Caco-2 (cell line): ENCODE results near the gene TAS1R3. TPM values are rescaled to one million over a fixed set of nuclear protein-coding genes. Genes with fewer than 3 reads are reported as not detected.

ENCODE experiments used
- BruUV-seq: library from RNA; stranded (reverse); fragments of 400-500 nt; replicated peaks from 2 replicates; lab custom pipeline; 2021; lab: Mats Ljungman, UMichigan
- CTCF ChIA-PET: fragments of 300-600 bp; sonication (Branson Sonifier 250); formaldehyde crosslinking; loops from one replicate; lab custom pipeline; 2022; ENCODE audit warnings: antibody characterized with exemption; lab: Charles Lee
- POLR2A ChIA-PET: fragments of 300-600 bp; sonication (Branson Sonifier 250); formaldehyde crosslinking; loops from one replicate; lab custom pipeline; 2022; ENCODE audit warnings: antibody characterized with exemption; lab: Charles Lee
- DNase-seq, 2 experiments: peaks; one replicate each; pipeline versions ENCODE4 v3.0.0 to v3.0.0-alpha.2; 2020 to 2022
- H3K27me3 ChIP-seq: replicated peaks from 2 replicates; pipeline ENCODE4 v1.6.0; 2011; ENCODE audit warnings: low read length; ENCODE audit not compliant: control insufficient read depth, insufficient read depth
- H3K36me3 ChIP-seq: 2 replicates; pipeline ENCODE4 v1.5.1; 2011; ENCODE audit warnings: low read length; ENCODE audit not compliant: control insufficient read depth, insufficient read depth
- H3K4me1 ChIP-seq: fragments of 250-450 bp; sonication (Bioruptor Pico); 2 replicates; pipeline ENCODE4 v1.5.1; 2020; ENCODE audit warnings: mild to moderate bottlenecking
- H3K4me3 ChIP-seq: 2 replicates; pipeline ENCODE4 v1.5.1; 2011; ENCODE audit warnings: low read depth, mild to moderate bottlenecking, control low read depth, low read length
- H3K9me3 ChIP-seq: fragments of 250-450 bp; sonication (Bioruptor Pico); 2 replicates; pipeline ENCODE4 v1.5.1; 2020; ENCODE audit warnings: mild to moderate bottlenecking, moderate library complexity
- H3K27ac Mint-ChIP-seq: one replicate; pipeline ENCODE4 v1.8.0; 2022; ENCODE audit warnings: mixed read lengths; ENCODE audit not compliant: unreplicated experiment
- H3K27me3 Mint-ChIP-seq: one replicate; pipeline ENCODE4 v1.8.0; 2022; ENCODE audit warnings: mixed read lengths; ENCODE audit not compliant: insufficient read depth, unreplicated experiment
- H3K36me3 Mint-ChIP-seq: one replicate; pipeline ENCODE4 v1.8.0; 2022; ENCODE audit warnings: mild to moderate bottlenecking, mixed read lengths; ENCODE audit not compliant: insufficient read depth, unreplicated experiment
- H3K4me1 Mint-ChIP-seq: one replicate; pipeline ENCODE4 v1.8.0; 2022; ENCODE audit warnings: low read depth, mixed read lengths; ENCODE audit not compliant: unreplicated experiment
- H3K4me3 Mint-ChIP-seq: one replicate; pipeline ENCODE4 v1.8.0; 2022; ENCODE audit warnings: mild to moderate bottlenecking, moderate library complexity, mixed read lengths; ENCODE audit not compliant: unreplicated experiment
- H3K9me3 Mint-ChIP-seq: one replicate; pipeline ENCODE4 v1.8.0; 2022; ENCODE audit warnings: mixed read lengths; ENCODE audit not compliant: unreplicated experiment
- intact Hi-C: fragments of 100-400 bp; cut with micrococcal nuclease; formaldehyde crosslinking; loops from one replicate; pipeline ENCODE4 v1.10.0; 2022; ENCODE audit not compliant: unreplicated experiment
- total RNA-seq: library from RNA; stranded (reverse); gene quantifications from 2 replicates; pipeline ENCODE4 v1.2.3, GENCODE V29; 2022
- TF ChIP-seq, protein P1 (sequence below), 2 experiments: fragments of 200-600 bp in 1 of 2; IDR thresholded peaks; 1 replicate in 1 of 2; 2 replicates in 1 of 2; pipeline versions ENCODE4 v1.5.1 to v1.8.0; 2011 to 2022; ENCODE audit warnings: antibody characterized with exemption in 1 of 2, control low read depth in 1 of 2, inconsistent platforms in 1 of 2, low read depth in 1 of 2, low read length in 1 of 2, mild to moderate bottlenecking in 1 of 2, moderate library complexity in 1 of 2; ENCODE audit not compliant: insufficient read depth in 1 of 2, severe bottlenecking in 1 of 2, unreplicated experiment in 1 of 2

TAS1R3 gene
- total RNA-seq, 1 experiment from 2014 or later, result 0.29 TPM

GRCh38 chr1:1356796-1357401 is 25.8 kb downstream of the TAS1R3 start:
- Histone ChIP-seq H3K27me3 (no peaks in the 10 kb centered on the region), H3K36me3 (no peaks in the 10 kb centered on the region), H3K9me3 (no peaks in the 10 kb centered on the region), H3K4me3 (no peak overlapping the region), H3K4me1 (peaks cover 32% of the 10 kb centered on the region)
- BruUV-seq, result no TSS peak
- intact Hi-C loops, result no loop called here
- DNase-seq, result no peak
- TF ChIP-seq, protein P1, sequence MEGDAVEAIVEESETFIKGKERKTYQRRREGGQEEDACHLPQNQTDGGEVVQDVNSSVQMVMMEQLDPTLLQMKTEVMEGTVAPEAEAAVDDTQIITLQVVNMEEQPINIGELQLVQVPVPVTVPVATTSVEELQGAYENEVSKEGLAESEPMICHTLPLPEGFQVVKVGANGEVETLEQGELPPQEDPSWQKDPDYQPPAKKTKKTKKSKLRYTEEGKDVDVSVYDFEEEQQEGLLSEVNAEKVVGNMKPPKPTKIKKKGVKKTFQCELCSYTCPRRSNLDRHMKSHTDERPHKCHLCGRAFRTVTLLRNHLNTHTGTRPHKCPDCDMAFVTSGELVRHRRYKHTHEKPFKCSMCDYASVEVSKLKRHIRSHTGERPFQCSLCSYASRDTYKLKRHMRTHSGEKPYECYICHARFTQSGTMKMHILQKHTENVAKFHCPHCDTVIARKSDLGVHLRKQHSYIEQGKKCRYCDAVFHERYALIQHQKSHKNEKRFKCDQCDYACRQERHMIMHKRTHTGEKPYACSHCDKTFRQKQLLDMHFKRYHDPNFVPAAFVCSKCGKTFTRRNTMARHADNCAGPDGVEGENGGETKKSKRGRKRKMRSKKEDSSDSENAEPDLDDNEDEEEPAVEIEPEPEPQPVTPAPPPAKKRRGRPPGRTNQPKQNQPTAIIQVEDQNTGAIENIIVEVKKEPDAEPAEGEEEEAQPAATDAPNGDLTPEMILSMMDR (IDR thresholded peaks at IDR 0.05; ENCODE audit: insufficient read depth in 1 of 2, low read depth in 1 of 2, low read length in 1 of 2, severe bottlenecking in 1 of 2, unreplicated experiment in 1 of 2), result no peak
- Mint-ChIP-seq H3K9me3 (no peaks in the 10 kb centered on the region), H3K4me3 (no peak overlapping the region), H3K27me3 (no peaks in the 10 kb centered on the region), H3K27ac (no peak overlapping the region), H3K36me3 (peaks cover 27% of the 10 kb centered on the region), H3K4me1 (peaks cover 8% of the 10 kb centered on the region)
- ChIA-PET POLR2A (interaction anchor here (0.6 kb wide), 1 partner anchor 18 kb away, joined by 4 read pairs; the partner anchor contains the start of gene AURKAIP1), CTCF (no interaction called here)

- no peaks in the 10 kb centered on the region for H3K9me3 Mint-ChIP-seq
- peak overlapping the region; percentile 56 for H3K4me3 Mint-ChIP-seq
- H3K27ac Mint-ChIP-seq, result no peak overlapping the region
- POLR2A ChIA-PET, result no interaction called here
- BruUV-seq, result no TSS peak
- TF ChIP-seq, protein P1 (IDR thresholded peaks at IDR 0.05; ENCODE audit: insufficient read depth in 1 of 2, low read depth in 1 of 2, low read length in 1 of 2, severe bottlenecking in 1 of 2, unreplicated experiment in 1 of 2), result no peak
- no peaks in the 10 kb centered on the region for H3K27me3 Mint-ChIP-seq
- CTCF ChIA-PET, result no interaction called here
- intact Hi-C loops, result no loop called here
- Histone ChIP-seq H3K4me3 (no peak overlapping the region), H3K27me3 (no peaks in the 10 kb centered on the region), H3K36me3 (no peaks in the 10 kb centered on the region), H3K4me1 (peaks cover 32% of the 10 kb centered on the region), H3K9me3 (no peaks in the 10 kb centered on the region)
- no peak for DNase-seq
- peaks cover 19% of the 10 kb centered on the region for H3K36me3 Mint-ChIP-seq
- H3K4me1 Mint-ChIP-seq, result peaks cover 8% of the 10 kb centered on the region
These were observed 26.9 kb downstream of the TAS1R3 start for GRCh38 chr1:1357871-1358432.

DNA sequence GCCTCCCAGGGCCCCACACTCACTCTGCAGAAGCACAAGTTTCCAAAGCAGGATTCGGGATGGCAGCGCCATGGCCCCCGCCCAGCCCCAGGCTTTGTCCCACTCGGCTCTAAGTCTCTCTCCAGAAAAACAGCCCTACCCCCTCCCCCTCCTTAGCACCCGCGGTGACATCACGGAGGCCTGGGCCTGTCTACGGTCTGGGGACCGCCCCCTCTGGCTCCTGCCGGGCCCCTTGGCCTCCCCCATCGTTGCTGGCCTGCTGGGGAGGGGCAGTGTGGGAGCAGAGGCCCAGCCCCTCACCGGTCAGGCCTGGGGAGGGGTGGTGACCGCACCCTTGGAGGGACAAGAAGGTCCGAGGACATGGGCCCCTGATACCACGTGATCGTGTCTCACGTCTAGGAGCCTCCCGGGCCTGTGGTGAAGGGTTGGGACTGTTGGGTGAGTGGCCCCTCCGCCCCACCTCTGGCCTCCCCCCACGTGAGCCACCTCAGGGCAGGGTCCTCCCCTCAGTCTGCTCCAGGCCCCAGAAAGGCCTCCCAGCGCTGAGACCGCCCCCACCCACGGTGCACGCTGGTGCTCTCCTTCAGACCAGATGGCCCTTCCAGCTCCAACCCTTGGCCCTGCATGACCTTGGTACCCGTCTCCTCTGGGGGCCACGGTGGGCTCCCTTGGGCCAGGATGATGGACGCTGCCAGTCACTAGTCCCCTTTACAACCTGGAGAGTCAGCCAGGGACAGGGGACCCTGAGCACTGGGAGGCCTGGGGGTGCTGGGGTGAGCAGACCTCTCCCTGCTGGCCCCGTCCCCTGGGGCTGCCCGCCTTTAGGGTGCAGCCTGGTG is 27.6 kb downstream of the TAS1R3 start, which contains the start of gene MXRA8:
MXRA8 (minus strand) TSS at position 123 of the 839 bp plus-strand sequence; CDS start at position 72, 51 bp downstream.
- H3K27me3 Mint-ChIP-seq, result no peaks in the 10 kb centered on the region
- H3K4me1 ChIP-seq, result peaks cover 29% of the 10 kb centered on the region
- TF ChIP-seq, protein P1 (IDR thresholded peaks at IDR 0.05; ENCODE audit: insufficient read depth in 1 of 2, low read depth in 1 of 2, low read length in 1 of 2, severe bottlenecking in 1 of 2, unreplicated experiment in 1 of 2), result no peak
- H3K36me3 ChIP-seq, result no peaks in the 10 kb centered on the region
- peak within 1 kb of the TSS; percentile 30 for H3K27ac Mint-ChIP-seq
- no peaks in the 10 kb centered on the region for H3K9me3 Mint-ChIP-seq
- peaks cover 19% of the 10 kb centered on the region for H3K36me3 Mint-ChIP-seq
- intact Hi-C loops, result no loop called here
- ChIA-PET CTCF (no interaction called here), POLR2A (no interaction called here)
- H3K4me3 ChIP-seq, result no peak within 1 kb of the TSS
- DNase-seq, result no peak
- H3K4me3 Mint-ChIP-seq, result peak within 1 kb of the TSS; percentile 56
- H3K4me1 Mint-ChIP-seq, result peaks cover 8% of the 10 kb centered on the region
- no peaks in the 10 kb centered on the region for H3K9me3 ChIP-seq
- no peaks in the 10 kb centered on the region for H3K27me3 ChIP-seq
- no TSS peak for BruUV-seq
